H1 (cell line): Measurements from ENCODE around the gene NDUFA13. TPM values are rescaled to one million over a fixed set of nuclear protein-coding genes. Genes with fewer than 3 reads are reported as not detected.

Source experiments
- CTCF ChIA-PET: fragments of 300-600 bp; sonication (Branson Sonifier 250); formaldehyde crosslinking; loops from one replicate; lab custom pipeline; 2021; ENCODE audit not compliant: partially characterized antibody; lab: Charles Lee
- POLR2A ChIA-PET: fragments of 300-600 bp; sonication (Branson Sonifier 250); formaldehyde crosslinking; loops from one replicate; lab custom pipeline; 2021; ENCODE audit warnings: inconsistent platforms; ENCODE audit not compliant: partially characterized antibody; lab: Charles Lee
- DNase-seq, 2 experiments: peaks; one replicate each; pipeline versions ENCODE4 v3.0.0 to v3.0.0-alpha.2; 2010 to 2022; ENCODE audit warnings: low spot score in 2 of 2, low read depth in 1 of 2, mixed read lengths in 1 of 2
- FAIRE-seq: peaks from 2 replicates; lab custom pipeline; 2011; peaks lifted over from hg19 to GRCh38; lab: Jason Lieb, UNC
- H2AFZ ChIP-seq: 2 replicates; pipeline ENCODE4 v1.8.1; 2012; ENCODE audit warnings: low read length, inconsistent platforms
- H2AK5ac ChIP-seq: 2 replicates; pipeline ENCODE4 v1.6.1; 2013; ENCODE audit warnings: low read depth, low read length
- H2BK120ac ChIP-seq: replicated peaks from 2 replicates; pipeline ENCODE3; 2013; ENCODE audit warnings: low read depth, low read length, inconsistent platforms
- H2BK12ac ChIP-seq: 2 replicates; pipeline ENCODE4 v1.6.1; 2013; ENCODE audit warnings: low read depth, low read length
- H2BK15ac ChIP-seq: 2 replicates; pipeline ENCODE4 v1.6.1; 2013; ENCODE audit warnings: low read length
- H2BK20ac ChIP-seq: 2 replicates; pipeline ENCODE4 v1.6.1; 2013; ENCODE audit warnings: low read length
- H2BK5ac ChIP-seq: 2 replicates; pipeline ENCODE4 v1.6.1; 2013; ENCODE audit warnings: low read depth, low read length
- H3K14ac ChIP-seq: 2 replicates; pipeline ENCODE4 v1.6.1; 2013; ENCODE audit warnings: inconsistent platforms; ENCODE audit not compliant: insufficient read length
- H3K18ac ChIP-seq: 2 replicates; pipeline ENCODE4 v1.6.1; 2013; ENCODE audit warnings: low read length; ENCODE audit errors: extremely low read depth
- H3K23ac ChIP-seq: 2 replicates; pipeline ENCODE4 v1.6.1; 2013; ENCODE audit warnings: inconsistent platforms; ENCODE audit not compliant: insufficient read length
- H3K23me2 ChIP-seq: 2 replicates; pipeline ENCODE4 v1.6.1; 2013; ENCODE audit warnings: low read depth, low read length
- H3K27ac ChIP-seq: 2 replicates; pipeline ENCODE4 v1.6.1; 2011; ENCODE audit warnings: low read depth, low read length, inconsistent platforms
- H3K27me3 ChIP-seq, 4 experiments: replicated peaks in 1 of 4; 1 replicate in 1 of 4; 2 replicates in 3 of 4; pipeline versions ENCODE4 v1.6.1 to v1.8.1; 2011 to 2013; ENCODE audit warnings: low read length in 3 of 4, mild to moderate bottlenecking in 3 of 4, inconsistent platforms in 2 of 4, mixed read lengths in 2 of 4, moderate library complexity in 1 of 4; ENCODE audit not compliant: control insufficient read depth in 3 of 4, insufficient read depth in 3 of 4; ENCODE audit errors: extremely low read depth in 1 of 4
- H3K36me3 ChIP-seq, 4 experiments: 2 replicates each; pipeline versions ENCODE4 v1.6.1 to v1.8.1; 2011 to 2013; ENCODE audit warnings: mild to moderate bottlenecking in 4 of 4, low read length in 3 of 4, moderate library complexity in 2 of 4, control low read depth in 1 of 4, inconsistent platforms in 1 of 4; ENCODE audit not compliant: insufficient read depth in 4 of 4, control insufficient read depth in 2 of 4
- H3K4ac ChIP-seq: replicated peaks from 2 replicates; pipeline ENCODE3; 2013; ENCODE audit warnings: low read length, low read depth, mixed read lengths, inconsistent platforms; ENCODE audit not compliant: insufficient read length
- H3K4me1 ChIP-seq, 4 experiments: replicated peaks in 1 of 4; 1 replicate in 1 of 4; 2 replicates in 3 of 4; pipeline versions ENCODE4 v1.6.1 to v1.8.1; 2011 to 2013; ENCODE audit warnings: low read length in 3 of 4, inconsistent platforms in 2 of 4, mixed read lengths in 1 of 4; ENCODE audit not compliant: insufficient read depth in 4 of 4, control insufficient read depth in 3 of 4
- H3K4me2 ChIP-seq, 2 experiments: 2 replicates each; pipeline versions ENCODE4 v1.6.1 to v1.8.1; 2011 to 2013; ENCODE audit warnings: low read depth in 2 of 2, low read length in 2 of 2, control low read depth in 1 of 2, inconsistent platforms in 1 of 2, mild to moderate bottlenecking in 1 of 2; ENCODE audit not compliant: insufficient read depth in 1 of 2
- H3K4me3 ChIP-seq, 4 experiments: fragments of 200-600, 300-600 bp in 1 of 4; sonication (generic), shearing (Covaris generic), sonication (Bioruptor Twin) in 1 of 4; 2 replicates each; pipeline versions ENCODE4 v1.5.1 to v1.8.1; 2011 to 2016; ENCODE audit warnings: low read length in 4 of 4, low read depth in 3 of 4, control low read depth in 2 of 4, inconsistent platforms in 2 of 4, mild to moderate bottlenecking in 2 of 4, mixed read lengths in 1 of 4, moderate library complexity in 1 of 4; ENCODE audit not compliant: insufficient read depth in 2 of 4; ENCODE audit errors: extremely low read depth in 1 of 4
- H3K56ac ChIP-seq: replicated peaks from 2 replicates; pipeline ENCODE3; 2013; ENCODE audit warnings: low read depth, mild to moderate bottlenecking, mixed read lengths, low read length, inconsistent platforms; ENCODE audit not compliant: insufficient read length
- H3K79me1 ChIP-seq: 2 replicates; pipeline ENCODE4 v1.6.1; 2013; ENCODE audit warnings: low read depth, low read length, control low read depth
- H3K79me2 ChIP-seq, 2 experiments: 2 replicates each; pipeline versions ENCODE4 v1.6.1 to v1.8.1; 2012 to 2013; ENCODE audit warnings: low read length in 2 of 2, mild to moderate bottlenecking in 2 of 2, inconsistent platforms in 1 of 2; ENCODE audit not compliant: insufficient read depth in 2 of 2, control insufficient read depth in 1 of 2
- H3K9ac ChIP-seq, 4 experiments: replicated peaks in 1 of 4; 1 replicate in 1 of 4; 2 replicates in 3 of 4; pipeline versions ENCODE4 v1.6.1 to v1.8.1; 2011 to 2013; ENCODE audit warnings: low read depth in 3 of 4, low read length in 3 of 4, control low read depth in 2 of 4, mild to moderate bottlenecking in 2 of 4, moderate library complexity in 2 of 4, inconsistent platforms in 1 of 4; ENCODE audit errors: extremely low read depth in 1 of 4
- H3K9me3 ChIP-seq, 2 experiments: 2 replicates each; pipeline versions ENCODE4 v1.6.1 to v1.8.1; 2012 to 2013; ENCODE audit warnings: mild to moderate bottlenecking in 2 of 2, moderate library complexity in 2 of 2, control low read depth in 1 of 2, inconsistent platforms in 1 of 2, low read depth in 1 of 2, low read length in 1 of 2, mixed read lengths in 1 of 2; ENCODE audit not compliant: insufficient read depth in 2 of 2
- H4K20me1 ChIP-seq, 2 experiments: replicated peaks in 1 of 2; 2 replicates each; pipeline versions ENCODE3 to v1.8.1; 2011 to 2013; ENCODE audit warnings: inconsistent platforms in 2 of 2, low read length in 2 of 2, mild to moderate bottlenecking in 1 of 2; ENCODE audit not compliant: insufficient read depth in 2 of 2, control insufficient read depth in 1 of 2
- H4K5ac ChIP-seq: 2 replicates; pipeline ENCODE4 v1.6.1; 2013; ENCODE audit warnings: low read length, low read depth, mixed read lengths, inconsistent platforms; ENCODE audit not compliant: insufficient read length
- H4K8ac ChIP-seq: 2 replicates; pipeline ENCODE4 v1.8.0; 2013; ENCODE audit warnings: mild to moderate bottlenecking, moderate library complexity, low read length, inconsistent platforms; ENCODE audit not compliant: insufficient read depth; ENCODE audit errors: extremely low read depth
- H4K91ac ChIP-seq: replicated peaks from 2 replicates; pipeline ENCODE3; 2013; ENCODE audit warnings: low read length, mixed read lengths, inconsistent platforms; ENCODE audit not compliant: insufficient read length
- BACH1 ChIP-seq: IDR thresholded peaks from 2 replicates; pipeline ENCODE4 v1.6.1; 2012; ENCODE audit warnings: low read length, improper control_type of control experiment
- BRCA1 ChIP-seq: IDR thresholded peaks from 2 replicates; pipeline ENCODE4 v1.6.1; 2012; ENCODE audit warnings: low read depth, low read length, improper control_type of control experiment
- CHD1 ChIP-seq: IDR thresholded peaks from 2 replicates; pipeline ENCODE4 v1.6.1; 2012; ENCODE audit warnings: low read depth, low read length, improper control_type of control experiment
- EP300 ChIP-seq, 2 experiments: IDR thresholded peaks; 1 replicate in 1 of 2; 2 replicates in 1 of 2; pipeline ENCODE4 v1.6.1; 2011 to 2012; ENCODE audit warnings: low read depth in 2 of 2, low read length in 2 of 2, mild to moderate bottlenecking in 2 of 2, borderline replicate concordance in 1 of 2, inconsistent platforms in 1 of 2, moderate library complexity in 1 of 2
- EZH2 ChIP-seq: fragments of 200-600 bp; sonication (generic); IDR thresholded peaks from 2 replicates; pipeline ENCODE4 v1.7.1; 2012; ENCODE audit warnings: low read depth, mild to moderate bottlenecking, moderate library complexity, low read length, inconsistent platforms; ENCODE audit not compliant: severe bottlenecking
- GABPA ChIP-seq: IDR thresholded peaks from 2 replicates; pipeline ENCODE4 v1.6.1; 2011; ENCODE audit warnings: mild to moderate bottlenecking, low read length, moderate library complexity, borderline replicate concordance; ENCODE audit not compliant: insufficient read depth
- HDAC2 ChIP-seq, 2 experiments: fragments of 300-600 bp in 1 of 2; sonication (generic) in 1 of 2; IDR thresholded peaks; 2 replicates each; pipeline ENCODE4 v1.6.1; 2011 to 2012; ENCODE audit warnings: low read depth in 2 of 2, low read length in 2 of 2, mild to moderate bottlenecking in 2 of 2, moderate library complexity in 2 of 2, borderline replicate concordance in 1 of 2, inconsistent platforms in 1 of 2
- HDAC6 ChIP-seq: IDR thresholded peaks from one replicate; pipeline ENCODE4 v1.7.1; 2012; ENCODE audit warnings: low read depth, mild to moderate bottlenecking, inconsistent platforms, low read length, moderate library complexity
- MAFK ChIP-seq: IDR thresholded peaks from 2 replicates; pipeline ENCODE4 v1.6.1; 2012; ENCODE audit warnings: low read depth, mild to moderate bottlenecking, improper control_type of control experiment, low read length
- NANOG ChIP-seq: IDR thresholded peaks from 2 replicates; pipeline ENCODE4 v1.6.1; 2011; ENCODE audit warnings: low read length, low read depth, mild to moderate bottlenecking, inconsistent platforms; ENCODE audit not compliant: insufficient read depth, poor library complexity, severe bottlenecking
- RFX5 ChIP-seq: IDR thresholded peaks from 2 replicates; pipeline ENCODE4 v1.6.1; 2011; ENCODE audit warnings: low read depth, low read length, improper control_type of control experiment, borderline replicate concordance
- SP2 ChIP-seq: IDR thresholded peaks from 2 replicates; pipeline ENCODE4 v1.6.1; 2012; ENCODE audit warnings: mild to moderate bottlenecking, low read length, inconsistent platforms
- YY1 ChIP-seq: IDR thresholded peaks from 2 replicates; pipeline ENCODE4 v1.6.1; 2011; ENCODE audit warnings: low read depth, mild to moderate bottlenecking, low read length
- WGBS, 2 experiments: shearing (Covaris generic) in 1 of 2; methylation state at CpG; one replicate each; pipeline versions ENCODE4 v1.1.6 to v1.1.7; 2013 to 2015; ENCODE audit warnings: low lambda C conversion rate in 2 of 2, mixed read lengths in 2 of 2, inconsistent platforms in 1 of 2, low coverage in 1 of 2, missing lambda C conversion rate in 1 of 2; ENCODE audit not compliant: insufficient replicate concordance in 2 of 2, insufficient coverage in 1 of 2, insufficient read length in 1 of 2; ENCODE audit errors: extremely low coverage in 1 of 2, missing lambda C conversion rate in 1 of 2; 5-methylcytosine and 5-hydroxymethylcytosine counted together
- polyA plus RNA-seq, 7 experiments: library from polyadenylated mRNA; depleted of rRNA in 3 of 7; stranded (reverse) in 5 of 7; unstranded in 2 of 7; fragments of >200 nt in 5 of 7; fragments of 200-250 nt in 2 of 7; gene quantifications; 1 replicate in 5 of 7; 2 replicates in 1 of 7; 4 replicates in 1 of 7; pipeline versions ENCODE4 v1.2.1 to v1.2.3, GENCODE V29; 2011 to 2013; ENCODE audit warnings: missing spikeins in 2 of 7, mixed read lengths in 2 of 7
- total RNA-seq: library from RNA; stranded (reverse); fragmentation: NEBNext Ultra II Directional; extraction: Animal tissue kit (Norgen Biotek cat#: 25700); gene quantifications from 2 replicates; pipeline ENCODE4 v1.2.1, GENCODE V29; 2021

Gene NDUFA13
- total and polyA plus RNA-seq, 2 of the 8 experiments (the other 6 are each of a cell fraction or from before 2014, with no cell fraction given): 413 to 1,105 TPM

DNA sequence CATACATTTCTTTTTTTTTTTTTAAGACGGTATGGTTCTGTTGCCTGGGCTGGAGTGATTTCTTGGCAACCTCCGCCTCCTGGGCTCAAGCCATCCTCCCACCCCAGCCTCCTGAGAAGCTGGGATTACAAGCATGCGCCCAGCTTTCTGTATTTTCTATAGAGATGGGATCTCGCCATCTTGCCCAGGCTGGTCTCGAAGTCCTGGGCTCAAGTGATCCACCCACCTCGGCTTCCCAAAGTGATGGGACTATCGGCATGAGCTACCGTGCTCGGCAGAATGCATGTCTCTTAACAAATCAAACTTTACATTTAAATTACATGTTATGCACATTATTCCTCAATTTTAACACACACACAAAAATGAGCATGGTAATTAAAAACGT is 1.2 kb downstream of the NDUFA13 start:
- no peak overlapping the region for H2BK120ac ChIP-seq
- no peak overlapping the region for H3K23ac ChIP-seq
- peak overlapping the region; percentile 61 to 83; a peak in 3 of 4 replicates for H3K4me2 ChIP-seq
- H3K27ac ChIP-seq: no peak overlapping the region
- H2BK15ac ChIP-seq: no peak overlapping the region
- no peak overlapping the region for H3K18ac ChIP-seq
- H4K20me1 ChIP-seq: peaks cover 0 to 9% of the 10 kb centered on the region in 2 experiments
- H2BK5ac ChIP-seq: no peak overlapping the region
- 95% methylated on average over 10 of the region's 10 CpGs; no CpG with 5 or more reads in 1 of the 2 experiments for WGBS, 2 experiments
- H3K79me1 ChIP-seq: peaks cover 7% of the 10 kb centered on the region
- peaks cover 4% of the 10 kb centered on the region; the same call in 1 of the 2 replicates for H3K23me2 ChIP-seq
- H2BK20ac ChIP-seq: no peak overlapping the region
- H3K4me1 ChIP-seq: peaks cover 0 to 2% (median 0%) of the 10 kb centered on the region in 4 experiments; a peak in 1 of 7 replicates
- no peak overlapping the region for H2AFZ ChIP-seq
- ChIA-PET CTCF (interaction anchor here (0.9 kb wide), 1 partner anchor 12 kb away, joined by 4 read pairs; no protein-coding TSS in a partner anchor), POLR2A (interaction anchor here (0.7 to 6.7 kb wide), 5 partner anchors 10 to 245 kb away, joined by 3 to 34 read pairs (median 3); partner anchors contain the start of gene YJEFN3)
- FAIRE-seq (no peak), DNase-seq (no peak)
- H3K14ac ChIP-seq: no peak overlapping the region
- H3K9ac ChIP-seq: no peak overlapping the region
- peak overlapping the region in 3 of 4 experiments; percentile 83 to 87 (median 87); a peak in 4 of 8 replicates for H3K4me3 ChIP-seq
- no peak overlapping the region for H4K8ac ChIP-seq
- H4K5ac ChIP-seq: no peak overlapping the region
- no peak overlapping the region for H2BK12ac ChIP-seq
- no peak overlapping the region for H3K56ac ChIP-seq
- H4K91ac ChIP-seq: no peak overlapping the region
- no peak overlapping the region for H3K4ac ChIP-seq
- H3K79me2 ChIP-seq: peaks cover 0 to 45% of the 10 kb centered on the region in 2 experiments; a peak in 2 of 4 replicates
- H3K36me3 ChIP-seq: peaks cover 4 to 20% (median 9%) of the 10 kb centered on the region in 4 experiments; a peak in 6 of 8 replicates
- no peak overlapping the region for H2AK5ac ChIP-seq
- H3K27me3 ChIP-seq: no peaks in the 10 kb centered on the region; a peak in 1 of 7 replicates
- no peaks in the 10 kb centered on the region for H3K9me3 ChIP-seq
- no peak for TF ChIP-seq GABPA
- no peak for TF ChIP-seq BRCA1
- no peak for TF ChIP-seq EZH2
- TF ChIP-seq HDAC6: no peak
- no peak for TF ChIP-seq SP2
- no peak for TF ChIP-seq BACH1
- TF ChIP-seq YY1: no peak
- TF ChIP-seq CHD1: no peak
- TF ChIP-seq EP300 (IDR thresholded peaks at IDR 0.05; ENCODE audit: borderline replicate concordance in 1 of 2, low read depth in 2 of 2, low read length in 2 of 2): no peak
- TF ChIP-seq NANOG: no peak
- no peak for TF ChIP-seq HDAC2 (IDR thresholded peaks at IDR 0.05; ENCODE audit: borderline replicate concordance in 1 of 2, low read depth in 2 of 2, low read length in 2 of 2)
- TF ChIP-seq MAFK: no peak
- no peak for TF ChIP-seq RFX5
